Ecto neural progenitor cell (in vitro differentiated cells): ENCODE measurements around the gene GATAD1.
A peak's percentile ranks its signal among the peaks of the same experiment; 100 is the strongest.
"Not testable (repeated sequence)": the region's sequence is repeated elsewhere in the genome, so short reads cannot be mapped to it uniquely, and the experiment has no call there.

Source experiments
- DNase-seq: peaks from one replicate; pipeline ENCODE4 v3.0.0-alpha.2; 2018; ENCODE audit warnings: low spot score

GATAD1 gene

DNA sequence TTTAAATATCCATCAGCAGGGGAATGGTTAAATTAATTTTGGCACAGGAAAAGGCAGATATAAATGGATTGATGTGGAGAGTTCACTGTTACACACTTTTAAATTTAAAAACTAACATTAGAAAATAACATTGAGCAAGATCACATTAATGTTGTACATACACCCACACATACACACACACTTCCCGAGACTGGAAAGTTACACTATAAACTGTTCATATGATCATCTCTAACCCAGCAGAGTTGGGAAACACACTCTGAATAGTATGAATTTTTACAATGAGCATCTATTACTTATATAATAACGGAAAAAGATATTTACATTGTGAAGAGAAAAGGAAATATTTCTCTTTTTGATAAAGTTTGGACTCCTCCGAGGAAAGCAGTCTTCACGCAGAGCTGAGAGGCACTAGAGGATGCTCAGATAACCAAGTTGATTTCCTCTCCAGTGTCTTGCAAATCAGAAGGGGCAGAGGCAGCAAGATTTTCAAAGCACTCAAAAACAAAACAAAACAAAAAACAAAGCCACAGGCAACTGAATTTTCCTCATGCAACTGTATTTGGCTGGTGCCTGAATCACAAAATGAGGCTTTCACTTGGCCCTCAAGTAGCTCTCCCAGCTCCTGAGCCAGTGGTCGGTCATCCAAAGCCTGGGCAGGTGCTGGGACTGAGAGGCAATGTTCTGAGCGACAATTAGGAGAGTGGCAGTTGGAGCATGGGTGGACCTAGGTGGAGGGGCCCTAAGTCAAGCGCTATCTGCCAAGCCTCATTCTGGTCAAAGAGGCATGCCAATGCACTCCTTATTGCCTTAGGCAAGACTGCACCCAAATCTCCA lies 10.5 kb upstream of the GATAD1 start:
- DNase-seq = no peak

DNA sequence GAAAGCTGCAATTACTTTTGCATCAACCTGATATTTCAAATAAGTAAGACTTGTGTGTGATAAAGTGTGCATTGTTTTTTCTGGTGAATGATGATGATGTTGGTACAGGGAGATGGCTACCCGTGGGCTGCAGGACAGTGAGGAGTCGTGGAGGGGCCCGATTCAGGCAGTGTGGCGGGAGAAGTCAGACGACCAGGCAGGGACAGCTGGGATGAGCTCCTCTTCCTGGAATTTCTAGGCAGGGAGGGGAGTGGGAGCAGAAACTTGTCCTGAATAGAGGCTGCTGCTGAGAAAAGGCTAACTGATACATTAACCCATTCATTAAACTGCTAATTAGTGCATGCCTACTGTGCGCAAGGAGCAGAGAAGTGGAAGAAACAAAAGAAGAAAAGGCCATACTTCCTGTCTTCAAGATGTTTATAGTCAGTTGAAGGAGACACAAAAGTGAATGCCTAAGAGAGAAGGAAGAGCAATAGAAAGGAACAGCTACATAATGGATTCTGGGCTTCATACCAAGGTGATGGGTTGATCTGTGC lies 9.3 kb upstream of the GATAD1 start:
- DNase-seq = no peak

DNA sequence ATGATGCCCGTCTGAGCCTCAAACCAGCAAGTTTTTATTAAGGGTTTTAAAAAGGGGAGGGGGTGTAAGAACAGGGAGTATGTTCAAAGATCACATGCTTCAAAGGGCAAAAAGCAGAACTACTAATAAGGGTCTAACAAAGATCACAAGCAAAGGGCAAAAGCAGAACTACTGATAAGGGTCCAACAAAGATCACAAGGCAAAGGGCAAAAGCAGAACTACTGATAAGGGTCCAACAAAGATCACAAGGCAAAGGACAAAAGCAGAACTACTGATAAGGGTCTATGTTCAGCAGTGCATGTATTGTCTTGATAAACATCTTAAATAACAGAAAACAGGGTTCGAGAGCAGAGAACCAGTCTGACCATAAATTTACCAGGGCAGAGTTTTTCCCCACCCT lies 4.6 kb upstream of the GATAD1 start:
- DNase-seq = not testable (repeated sequence)

DNA sequence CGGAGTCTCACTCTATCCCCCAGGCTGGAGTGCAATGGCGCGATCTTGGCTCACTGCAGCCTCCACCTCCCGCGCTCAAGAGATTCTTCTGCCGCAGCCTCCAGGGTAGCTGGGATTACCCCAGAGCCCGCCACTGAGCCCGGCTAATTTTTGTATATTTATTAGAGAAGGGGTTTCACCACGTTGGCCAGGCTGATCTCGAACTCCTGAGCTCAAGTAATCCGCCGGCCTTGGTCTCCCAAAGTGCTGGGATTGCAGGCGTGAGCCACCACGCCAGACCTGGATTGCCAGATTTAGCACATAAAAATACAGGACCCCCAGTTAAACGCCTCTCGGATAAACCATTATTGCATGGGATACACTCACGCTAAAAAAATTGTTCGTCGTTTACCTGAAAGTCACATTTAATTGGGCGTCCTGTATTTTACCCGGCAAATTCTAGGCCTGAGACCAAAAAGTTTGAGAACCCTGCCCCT lies 375 bp upstream of the GATAD1 start:
- no peak for DNase-seq

DNA sequence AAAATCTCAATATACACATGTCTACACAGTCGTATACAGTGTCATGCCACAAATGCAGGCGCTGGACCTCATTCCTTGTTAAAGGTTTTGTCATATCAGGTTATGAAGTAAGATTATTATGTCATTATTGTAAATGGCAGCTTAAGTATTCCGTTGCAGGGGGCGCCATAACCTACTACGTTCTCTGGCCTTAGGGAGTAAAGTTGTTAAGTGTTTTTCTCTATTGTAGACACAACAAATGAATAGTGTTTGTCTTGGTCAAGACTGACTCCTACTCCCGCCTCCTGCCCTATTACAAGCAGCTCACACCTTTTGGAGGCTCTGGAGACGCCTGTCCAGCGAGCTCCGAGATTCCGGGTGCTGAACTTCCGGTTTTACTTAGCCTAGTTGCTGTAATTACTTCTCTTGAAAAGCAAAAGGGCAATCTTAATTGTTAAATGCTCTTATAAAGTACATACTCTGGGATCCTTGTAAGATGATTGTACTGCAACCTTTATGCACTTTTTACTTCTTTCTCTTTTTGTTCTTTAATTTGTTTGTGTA lies 994 bp downstream of the GATAD1 start:
- no peak for DNase-seq

DNA sequence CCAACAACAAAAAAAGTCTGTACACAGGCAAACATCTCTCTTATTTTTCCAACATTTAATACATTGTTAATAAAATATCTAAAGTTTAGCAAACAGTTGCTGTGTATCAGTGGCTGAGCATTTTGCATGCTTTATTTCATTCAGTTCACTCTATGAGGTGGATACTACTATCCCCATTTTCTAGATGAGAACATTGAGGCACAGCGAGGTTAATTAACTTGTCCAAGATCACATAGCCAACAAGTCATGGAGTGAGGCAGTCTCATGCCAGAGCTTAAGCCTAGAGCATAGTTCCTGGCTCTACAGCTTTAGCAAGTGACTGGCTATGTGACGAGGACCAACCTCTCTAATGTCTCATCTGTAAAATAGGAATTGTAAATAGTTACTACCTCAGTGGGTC lies 4.4 kb downstream of the GATAD1 start:
- no peak for DNase-seq

DNA sequence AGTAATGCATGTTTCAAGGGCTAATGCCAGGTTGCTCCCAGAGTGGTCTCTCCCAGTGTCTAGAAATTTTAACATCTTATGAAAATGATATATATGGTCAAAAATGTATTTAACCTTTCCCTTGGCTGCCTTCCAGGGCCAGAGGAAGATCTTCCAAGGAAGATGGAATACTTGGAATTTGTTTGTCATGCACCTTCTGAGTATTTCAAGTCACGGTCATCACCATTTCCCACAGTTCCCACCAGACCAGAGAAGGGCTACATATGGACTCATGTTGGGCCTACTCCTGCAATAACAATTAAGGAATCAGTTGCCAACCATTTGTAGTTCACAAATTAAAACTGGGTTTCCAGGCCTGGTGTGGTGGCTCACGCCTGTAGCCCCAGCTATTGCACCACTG lies 9.0 kb downstream of the GATAD1 start:
- no peak for DNase-seq

DNA sequence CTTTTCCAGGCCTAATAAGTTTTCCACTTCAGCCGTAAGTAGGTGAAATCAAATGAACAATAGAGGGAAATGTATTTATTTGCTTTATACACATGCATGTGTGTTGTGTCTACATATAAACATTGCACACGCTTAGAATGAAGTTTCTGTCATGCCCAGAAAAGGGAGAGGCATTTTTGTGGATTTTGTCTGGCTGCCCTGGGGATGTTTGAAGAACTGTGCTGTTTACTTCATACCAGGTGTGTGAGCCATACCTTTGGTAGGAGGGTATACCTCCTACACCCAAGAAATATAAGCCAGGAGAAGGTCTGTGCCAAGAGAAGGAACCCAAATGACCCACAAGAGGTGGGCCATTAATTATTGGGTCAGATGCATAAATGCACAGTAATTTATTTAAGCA lies 12.8 kb downstream of the GATAD1 start:
- no peak for DNase-seq

DNA sequence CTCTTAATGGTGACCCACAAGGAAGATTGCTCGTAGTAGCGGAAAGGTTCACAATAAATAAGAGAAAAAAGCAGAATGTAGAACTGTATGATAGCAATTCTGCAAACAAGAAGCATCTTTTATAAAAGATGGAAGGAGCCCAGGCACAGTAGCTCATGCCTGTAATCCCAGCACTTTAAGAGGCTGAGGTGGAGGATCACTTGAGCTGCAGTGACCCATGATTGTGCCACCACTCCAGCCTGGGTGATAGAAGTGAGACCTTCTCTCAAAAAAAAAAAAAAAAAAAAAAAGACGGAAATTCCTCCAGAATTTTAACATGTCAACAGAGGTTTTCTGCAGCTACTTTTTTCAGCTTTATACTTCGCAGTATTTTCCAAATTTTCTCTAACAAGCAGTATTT lies 13.2 kb downstream of the GATAD1 start:
- no peak for DNase-seq

DNA sequence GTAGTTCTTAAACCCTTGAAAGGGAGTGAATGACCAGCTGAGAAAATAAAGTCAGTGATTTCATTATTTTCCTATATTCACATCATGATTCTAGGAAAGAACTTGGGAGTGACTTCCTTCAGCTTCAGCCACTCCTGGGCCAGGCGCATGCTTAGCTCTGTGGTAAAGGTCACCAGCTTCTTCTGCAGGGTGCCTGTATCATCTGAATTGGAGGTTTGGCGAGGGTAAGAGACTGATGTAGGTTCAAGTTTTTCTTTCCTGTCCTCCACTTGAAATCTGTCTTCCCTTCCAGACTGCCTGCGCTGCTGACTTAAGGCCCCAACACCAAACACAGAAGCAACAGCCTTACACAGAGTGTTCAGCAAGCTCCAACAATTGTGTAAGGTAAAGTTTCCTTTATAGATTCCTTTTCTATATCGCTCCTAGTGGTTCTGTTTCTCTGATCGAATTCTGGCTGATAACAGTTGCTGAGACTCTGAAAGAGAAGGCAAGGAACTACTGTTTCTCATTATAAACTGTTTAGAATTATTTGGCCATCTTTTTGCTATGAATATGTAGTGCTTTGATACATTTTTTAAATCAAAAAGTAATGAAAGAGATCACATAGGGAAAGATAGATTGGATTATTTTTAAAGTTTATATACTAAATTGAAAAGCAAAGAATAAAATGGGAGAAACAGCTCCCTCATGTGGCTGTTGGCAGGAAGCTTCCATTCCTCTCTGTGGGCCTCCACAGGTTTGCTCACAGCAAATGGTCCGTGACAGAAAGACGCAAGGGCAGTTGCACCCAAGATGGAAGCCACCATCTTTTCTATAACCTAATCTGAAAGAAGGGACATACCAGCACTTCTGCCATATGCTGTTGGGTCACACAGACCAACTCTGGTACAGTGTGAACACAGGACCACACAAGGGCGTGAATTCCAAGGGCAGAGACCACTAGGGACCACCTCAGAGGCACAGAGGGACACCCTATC lies 14.0 kb downstream of the GATAD1 start:
- DNase-seq = peak; percentile 49

DNA sequence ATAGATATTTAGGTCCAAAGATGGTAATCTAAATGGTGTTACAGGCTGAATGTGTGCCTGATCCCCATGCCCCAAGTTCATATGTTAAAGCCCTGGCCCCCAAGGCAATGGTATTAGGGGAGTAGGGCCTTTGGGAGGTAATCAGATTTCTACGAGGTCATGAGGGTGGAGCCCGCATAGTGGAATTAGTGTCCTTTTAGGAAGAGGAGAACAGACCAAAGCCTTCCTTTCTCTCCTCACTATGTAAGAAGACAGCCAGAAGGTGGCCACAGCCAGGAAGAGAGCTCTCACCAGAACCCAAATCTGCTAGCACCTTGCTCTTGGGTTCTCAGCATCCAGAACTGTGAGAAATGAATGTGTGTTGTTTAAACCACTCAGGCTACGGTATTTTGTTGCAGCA lies 15.3 kb downstream of the GATAD1 start:
- no peak for DNase-seq

DNA sequence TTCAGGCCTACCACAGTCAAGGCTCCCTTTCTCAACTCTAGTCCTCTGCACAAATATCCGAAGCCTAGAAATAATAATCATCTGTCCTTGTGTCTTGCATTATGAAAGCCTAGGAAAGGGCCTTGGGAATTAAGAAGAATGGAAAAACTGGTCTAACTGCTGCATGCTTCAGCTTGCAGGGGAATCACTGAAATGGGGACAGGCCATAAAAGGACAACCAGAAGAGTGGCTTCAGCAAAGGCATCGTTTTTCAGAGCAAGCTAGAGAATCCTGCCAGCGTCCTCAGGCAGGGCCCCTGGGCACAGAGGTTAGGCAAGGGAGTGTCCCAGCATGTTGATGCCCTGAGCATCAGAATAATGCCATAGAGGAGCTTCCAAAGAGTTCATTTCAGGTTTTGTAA lies 17.2 kb downstream of the GATAD1 start:
- DNase-seq = no peak

DNA sequence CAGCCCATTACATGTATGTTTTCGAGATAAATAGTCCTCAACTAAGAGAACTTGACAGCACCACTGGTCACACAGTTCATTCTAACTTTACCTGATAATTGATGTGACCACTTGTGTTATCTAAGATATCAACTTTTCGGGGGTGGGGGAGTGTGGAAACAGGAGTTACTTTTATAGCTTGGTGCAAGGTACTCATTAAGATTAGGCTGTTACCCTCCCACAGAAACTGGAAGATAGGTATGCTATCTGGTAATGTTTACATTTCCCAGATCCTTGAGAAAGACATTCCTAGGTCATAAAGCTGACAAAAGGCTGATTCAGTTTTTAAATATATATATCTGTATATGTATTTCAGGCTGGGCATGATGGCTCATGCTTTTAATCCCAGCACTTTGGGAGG lies 19.4 kb downstream of the GATAD1 start:
- DNase-seq = no peak

DNA sequence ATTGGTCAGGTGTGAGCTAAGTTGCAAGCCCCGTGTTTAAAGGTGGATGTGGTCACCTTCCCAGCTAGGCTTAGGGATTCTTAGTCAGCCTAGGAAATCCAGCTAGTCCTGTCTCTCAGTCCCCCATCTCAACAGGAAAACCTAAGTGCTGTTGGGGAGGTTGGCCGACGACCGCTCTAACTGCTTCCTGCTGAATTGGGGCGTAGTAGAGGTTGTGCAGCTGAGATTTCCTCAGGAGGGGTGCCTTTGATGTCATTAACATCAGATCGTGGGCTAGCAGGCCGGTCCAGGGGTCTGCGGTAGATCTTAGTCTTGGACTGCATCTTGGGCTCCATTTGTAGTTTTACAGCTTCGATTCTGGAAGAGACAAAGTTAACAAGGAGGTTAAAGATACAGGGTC lies 21.3 kb downstream of the GATAD1 start:
- DNase-seq = not testable (repeated sequence)

DNA sequence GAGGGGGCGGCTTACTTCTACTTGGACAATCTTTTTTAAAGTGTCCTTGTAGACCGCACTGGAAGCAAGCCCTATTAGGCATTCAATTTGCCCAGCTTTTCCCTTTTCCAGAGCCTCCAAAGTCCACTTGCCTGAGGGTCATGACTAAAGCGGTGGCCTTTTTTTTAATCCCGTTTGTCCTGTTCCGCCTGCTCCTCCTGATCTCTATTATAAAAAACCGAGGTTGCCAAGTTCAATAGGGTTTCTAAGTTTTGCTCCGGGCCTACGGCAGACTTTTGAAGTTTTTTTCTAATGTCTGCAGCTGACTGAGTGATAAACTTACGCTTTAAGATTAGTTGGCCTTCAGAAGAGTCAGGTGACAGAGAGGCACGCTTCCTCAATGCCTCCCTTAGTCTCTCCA lies 26.7 kb downstream of the GATAD1 start:
- not testable (repeated sequence) for DNase-seq

DNA sequence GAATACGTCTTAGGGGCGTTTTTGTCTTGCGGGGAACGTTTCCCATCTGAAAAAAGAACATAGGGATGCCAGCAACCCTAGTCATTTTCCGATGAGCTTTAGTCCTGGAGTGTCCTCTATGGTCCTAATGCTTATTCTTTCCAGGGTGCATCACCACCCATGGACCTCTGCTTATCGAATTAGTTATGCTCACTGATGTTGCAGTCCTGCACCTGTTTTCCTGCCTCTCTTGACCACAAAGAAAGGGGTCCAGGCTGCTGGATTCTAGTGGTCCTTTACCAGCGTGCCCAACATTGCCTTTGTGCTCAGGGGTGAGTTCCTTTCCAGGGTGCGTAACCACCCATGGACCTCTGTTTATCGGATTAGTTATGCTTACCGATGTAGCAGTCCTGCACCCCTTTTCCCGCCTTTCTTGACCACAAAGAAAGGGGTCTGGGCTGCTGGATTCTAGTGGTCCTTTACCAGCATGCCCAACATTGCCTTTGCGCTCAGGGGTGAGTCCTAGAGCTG lies 28.0 kb downstream of the GATAD1 start:
- DNase-seq = not testable (repeated sequence)

DNA sequence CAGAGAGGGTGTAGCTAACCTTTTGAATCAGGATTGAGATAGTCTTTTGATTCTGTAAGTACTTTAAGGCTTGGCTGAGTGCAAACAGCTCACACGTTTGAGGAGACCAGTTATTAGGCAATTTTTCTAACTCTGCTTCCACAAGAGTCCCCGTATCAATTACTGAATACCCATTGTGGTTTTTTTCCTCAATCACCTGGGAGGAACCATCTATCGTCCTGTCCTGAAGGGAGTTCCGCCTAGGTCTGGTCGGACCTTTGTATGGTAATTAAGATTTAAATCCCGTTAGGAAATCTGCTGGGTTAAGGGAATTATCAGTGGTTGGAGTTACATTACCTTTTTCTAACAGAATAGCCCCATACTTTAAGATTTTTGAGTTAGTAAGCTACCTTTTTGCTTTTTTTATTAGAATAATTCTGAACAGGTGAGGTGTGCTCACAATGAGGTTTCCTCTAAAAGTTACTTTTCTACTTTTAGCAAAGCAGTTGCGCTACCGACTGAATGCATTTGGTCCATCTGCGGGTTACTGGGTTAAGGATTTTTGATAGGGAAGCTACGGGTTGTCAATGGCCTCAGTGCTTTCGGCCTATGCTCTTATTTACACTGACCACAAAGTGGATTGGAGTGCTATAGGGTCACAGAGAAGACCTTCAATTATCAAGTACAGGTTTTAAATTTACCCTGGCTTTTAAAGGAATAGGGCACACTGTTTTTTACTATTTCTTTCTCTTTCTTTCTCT lies 28.7 kb downstream of the GATAD1 start:
- not testable (repeated sequence) for DNase-seq

DNA sequence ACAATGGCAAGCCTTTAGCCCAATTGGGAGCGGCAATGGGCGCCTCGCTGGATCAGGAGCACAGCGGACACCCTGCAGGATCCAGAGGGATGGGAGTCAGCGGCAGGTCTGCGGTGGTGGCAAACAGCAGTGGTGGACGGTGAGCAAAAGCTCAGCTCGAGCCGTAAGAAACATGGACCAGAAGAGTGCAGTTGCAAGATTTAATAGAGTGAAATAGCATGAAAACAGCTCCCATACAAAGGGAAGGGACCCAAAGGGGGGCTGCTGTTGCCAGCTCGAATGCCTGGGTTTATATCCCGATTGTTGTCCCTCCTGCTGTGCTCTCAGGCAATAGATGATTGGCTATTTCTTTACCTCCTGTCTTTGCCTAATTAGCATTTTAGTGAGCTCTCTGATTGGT lies 30.4 kb downstream of the GATAD1 start, which contains the start of gene ERVW-1:
ERVW-1 (minus strand) TSS at position 266 of the 400 bp plus-strand sequence. CDS start 7,565 bp downstream, outside the sequence.
- not testable (repeated sequence) for DNase-seq

DNA sequence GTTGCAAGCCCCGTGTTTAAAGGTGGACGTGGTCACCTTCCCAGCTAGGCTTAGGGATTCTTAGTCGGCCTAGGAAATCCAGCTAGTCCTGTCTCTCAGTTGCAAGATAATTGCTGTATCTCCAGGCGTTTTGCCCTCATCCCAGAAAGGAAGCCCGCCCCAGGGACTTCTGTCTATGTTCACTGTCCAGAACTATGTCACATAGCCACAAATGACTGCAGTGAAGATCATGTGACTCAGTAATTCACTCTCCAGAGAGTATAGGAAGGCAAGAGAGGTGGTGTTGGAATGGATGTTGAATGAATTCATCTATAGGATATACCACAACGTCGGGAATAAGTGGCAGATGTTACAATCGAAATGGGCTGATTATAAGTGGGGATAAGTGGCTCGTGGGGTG lies 30.8 kb downstream of the GATAD1 start:
- no peak for DNase-seq

DNA sequence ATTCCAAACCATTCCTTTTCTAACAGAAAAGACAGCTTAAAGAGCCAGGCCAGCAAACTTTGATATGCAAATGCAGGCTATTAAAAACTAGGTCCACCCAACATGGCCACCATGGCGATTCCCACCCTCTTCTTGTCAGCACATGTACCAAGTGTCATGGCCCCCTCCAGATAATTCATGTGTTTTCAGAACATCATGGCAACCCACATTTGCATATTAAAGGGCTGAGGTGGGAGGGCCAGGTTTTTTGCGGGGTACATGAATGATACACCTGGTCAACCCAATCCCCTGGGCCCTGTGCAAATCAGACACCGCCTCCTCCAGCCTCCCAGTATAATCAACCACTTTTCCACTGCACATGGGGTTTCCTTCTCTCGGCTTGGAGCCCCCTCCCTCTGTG lies 31.4 kb downstream of the GATAD1 start:
- DNase-seq = no peak

DNA sequence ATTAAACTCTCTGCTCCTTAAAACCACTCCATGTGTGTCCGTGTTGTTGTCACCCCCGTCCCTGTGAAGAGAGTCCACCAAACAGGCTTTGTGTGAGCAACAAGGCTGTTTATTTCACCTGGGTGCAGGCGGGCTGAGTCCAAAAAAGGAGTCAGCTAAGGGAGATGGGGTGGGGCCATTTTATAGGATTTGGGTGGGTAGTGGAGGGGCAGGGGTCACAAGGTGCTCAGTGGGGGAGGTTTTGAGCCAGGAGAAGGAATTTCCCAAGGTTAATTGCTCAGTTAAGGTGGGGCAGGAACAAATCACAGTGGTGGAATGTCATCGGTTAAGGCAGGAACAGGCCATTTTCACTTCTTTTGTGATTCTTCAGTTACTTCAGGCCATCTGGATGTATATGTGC lies 31.9 kb downstream of the GATAD1 start:
- DNase-seq = not testable (repeated sequence)
